CD4-positive, alpha-beta memory T cell (primary cell): Measurements from ENCODE around the gene SCAPER. TPM values are rescaled to one million over a fixed set of nuclear protein-coding genes. Genes with fewer than 3 reads are reported as not detected.

Experiments used
- CTCF ChIA-PET: fragments of 350-600 bp; sonication (Branson Sonifier 250); formaldehyde crosslinking; loops from one replicate; lab custom pipeline; 2021; ENCODE audit warnings: inconsistent platforms; ENCODE audit not compliant: partially characterized antibody; lab: Charles Lee
- POLR2A ChIA-PET: fragments of 350-600 bp; sonication (Branson Sonifier 250); formaldehyde crosslinking; loops from one replicate; lab custom pipeline; 2021; ENCODE audit not compliant: partially characterized antibody; lab: Charles Lee
- DNase-seq, 5 donors: peaks; one replicate each; pipeline versions ENCODE4 v3.0.0 to v3.0.0-alpha.2; 2020 to 2022; ENCODE audit warnings: mixed read lengths in 1 of 5
- H3K27ac ChIP-seq: one replicate; pipeline ENCODE4 v1.7.0; 2013; ENCODE audit warnings: low read depth, low read length
- H3K27me3 ChIP-seq: 2 replicates; pipeline ENCODE4 v1.7.0; 2013; ENCODE audit warnings: mild to moderate bottlenecking, low read length, moderate library complexity; ENCODE audit not compliant: insufficient read depth
- H3K36me3 ChIP-seq: 2 replicates; pipeline ENCODE4 v1.7.0; 2013; ENCODE audit warnings: mild to moderate bottlenecking, low read length, moderate library complexity; ENCODE audit not compliant: insufficient read depth
- H3K4me1 ChIP-seq: 2 replicates; pipeline ENCODE4 v1.7.0; 2013; ENCODE audit warnings: mild to moderate bottlenecking, low read length, moderate library complexity; ENCODE audit not compliant: insufficient read depth
- H3K4me3 ChIP-seq, 2 donors: one replicate each; pipeline ENCODE4 v1.7.0; 2013; ENCODE audit warnings: low read length in 2 of 2, mild to moderate bottlenecking in 1 of 2
- H3K9me3 ChIP-seq, 2 donors: one replicate each; pipeline ENCODE4 v1.7.0; 2013; ENCODE audit warnings: low read length in 2 of 2, control low read depth in 1 of 2; ENCODE audit not compliant: control insufficient read depth in 1 of 2
- H3K27ac Mint-ChIP-seq, 7 donors: one replicate each; pipeline ENCODE4 v1.8.0; 2020 to 2021; ENCODE audit warnings: mixed read lengths in 7 of 7, mild to moderate bottlenecking in 6 of 7, inconsistent platforms in 3 of 7, moderate library complexity in 3 of 7
- H3K27me3 Mint-ChIP-seq, 2 donors: one replicate each; pipeline ENCODE4 v1.8.0; 2020 to 2021; ENCODE audit warnings: mixed read lengths in 2 of 2
- H3K36me3 Mint-ChIP-seq, 2 donors: one replicate each; pipeline ENCODE4 v1.8.0; 2020 to 2021; ENCODE audit warnings: mixed read lengths in 2 of 2, inconsistent platforms in 1 of 2, mild to moderate bottlenecking in 1 of 2
- H3K4me1 Mint-ChIP-seq, 4 donors: one replicate each; pipeline ENCODE4 v1.8.0; 2020 to 2021; ENCODE audit warnings: mixed read lengths in 4 of 4, mild to moderate bottlenecking in 1 of 4
- H3K4me3 Mint-ChIP-seq, 8 donors: one replicate each; pipeline ENCODE4 v1.8.0; 2020 to 2021; ENCODE audit warnings: mixed read lengths in 8 of 8, mild to moderate bottlenecking in 7 of 8, moderate library complexity in 6 of 8, inconsistent platforms in 3 of 8
- H3K9me3 Mint-ChIP-seq, 8 donors: one replicate each; pipeline ENCODE4 v1.8.0; 2020 to 2021; ENCODE audit warnings: mixed read lengths in 8 of 8, mild to moderate bottlenecking in 5 of 8, inconsistent platforms in 3 of 8, moderate library complexity in 1 of 8
- intact Hi-C: fragments of 100-400 bp; cut with micrococcal nuclease; formaldehyde crosslinking; loops from one replicate; pipeline ENCODE4 v1.15.1; 2023
- polyA plus RNA-seq, 2 donors: library from polyadenylated mRNA; unstranded; fragments of 300-500 nt; fragmentation: Illumina TruSeq; gene quantifications; one replicate each; pipeline ENCODE4 v1.2.3, GENCODE V29; 2021
- total RNA-seq, 2 experiments: library from RNA; stranded (reverse); gene quantifications; one replicate each; pipeline ENCODE4 v1.2.3, GENCODE V29; 2021

Gene SCAPER
- total and polyA plus RNA-seq, 4 experiments from 2014 or later, result 7.2 to 41.4 (median 34.3) TPM

GRCh38 chr15:76945494-76946093 is 40.5 kb upstream of the SCAPER start:
- H3K9me3 ChIP-seq, result no peaks in the 10 kb centered on the region
- peaks cover 0 to 6% (median 4%) of the 10 kb centered on the region in 4 donors for H3K4me1 Mint-ChIP-seq
- no peak overlapping the region for H3K4me3 Mint-ChIP-seq
- peaks cover 0 to 2% (median 0%) of the 10 kb centered on the region in 8 donors for H3K9me3 Mint-ChIP-seq
- H3K27me3 ChIP-seq, result no peaks in the 10 kb centered on the region
- no peaks in the 10 kb centered on the region for H3K27me3 Mint-ChIP-seq
- peaks cover 33 to 51% of the 10 kb centered on the region in 2 donors for H3K36me3 Mint-ChIP-seq
- no peak overlapping the region for H3K4me3 ChIP-seq
- H3K36me3 ChIP-seq, result peaks cover 5% of the 10 kb centered on the region
- no peak overlapping the region for H3K27ac ChIP-seq
- ChIA-PET CTCF (no interaction called here), POLR2A (no interaction called here)
- no peaks in the 10 kb centered on the region for H3K4me1 ChIP-seq
- intact Hi-C loops, result no loop called here
- no peak for DNase-seq
- peak overlapping the region in 1 of 7 donors; percentile 9 for H3K27ac Mint-ChIP-seq

- Mint-ChIP-seq H3K9me3 (peaks cover 0 to 2% (median 0%) of the 10 kb centered on the region in 8 donors), H3K27ac (no peak overlapping the region), H3K27me3 (no peaks in the 10 kb centered on the region), H3K36me3 (peaks cover 18 to 39% of the 10 kb centered on the region in 2 donors), H3K4me1 (peaks cover 0 to 6% (median 4%) of the 10 kb centered on the region in 4 donors), H3K4me3 (no peak overlapping the region)
- no peak overlapping the region for H3K27ac ChIP-seq
- no peaks in the 10 kb centered on the region for H3K9me3 ChIP-seq
- H3K27me3 ChIP-seq, result no peaks in the 10 kb centered on the region
- POLR2A ChIA-PET, result interaction anchor here (1.2 kb wide), 1 partner anchor 11 kb away, joined by 7 read pairs; the partner anchor contains the start of gene RCN2
- CTCF ChIA-PET, result interaction anchor here (1.0 to 1.8 kb wide), 2 partner anchors 71 to 601 kb away, joined by 4 read pairs; no protein-coding TSS in a partner anchor
- peaks cover 5% of the 10 kb centered on the region for H3K36me3 ChIP-seq
- DNase-seq, result no peak
- intact Hi-C loops, result no loop called here
- no peak overlapping the region for H3K4me3 ChIP-seq
- no peaks in the 10 kb centered on the region for H3K4me1 ChIP-seq
These were observed 37.2 kb upstream of the SCAPER start for GRCh38 chr15:76942331-76942730.

- H3K27ac ChIP-seq, result no peak overlapping the region
- peaks cover 20 to 37% of the 10 kb centered on the region in 2 donors for H3K36me3 Mint-ChIP-seq
- no peaks in the 10 kb centered on the region for H3K27me3 ChIP-seq
- H3K4me1 ChIP-seq, result no peaks in the 10 kb centered on the region
- DNase-seq, result no peak
- intact Hi-C loops, result no loop called here
- no peak overlapping the region for H3K4me3 Mint-ChIP-seq
- peaks cover 0 to 2% (median 0%) of the 10 kb centered on the region in 8 donors for H3K9me3 Mint-ChIP-seq
- no peaks in the 10 kb centered on the region for H3K9me3 ChIP-seq
- no peak overlapping the region for H3K4me3 ChIP-seq
- peaks cover 0 to 3% (median 2%) of the 10 kb centered on the region in 4 donors for H3K4me1 Mint-ChIP-seq
- CTCF ChIA-PET, result interaction anchor here (0.7 to 1.5 kb wide), 7 partner anchors 9 to 601 kb away, joined by 3 to 5 read pairs (median 4); no protein-coding TSS in a partner anchor
- POLR2A ChIA-PET, result interaction anchor here (0.7 to 1.2 kb wide), 3 partner anchors 10 to 55 kb away, joined by 4 to 7 read pairs (median 4); partner anchors contain the start of genes PSTPIP1 and RCN2
- no peaks in the 10 kb centered on the region for H3K27me3 Mint-ChIP-seq
- H3K36me3 ChIP-seq, result peaks cover 5% of the 10 kb centered on the region
- H3K27ac Mint-ChIP-seq, result no peak overlapping the region
These were observed 36.5 kb upstream of the SCAPER start for GRCh38 chr15:76941636-76942035.

GRCh38 chr15:76939715-76940114 is 34.6 kb upstream of the SCAPER start:
- no peak for DNase-seq
- Histone ChIP-seq H3K4me1 (no peaks in the 10 kb centered on the region), H3K36me3 (peaks cover 5% of the 10 kb centered on the region), H3K4me3 (no peak overlapping the region), H3K27ac (no peak overlapping the region), H3K9me3 (no peaks in the 10 kb centered on the region), H3K27me3 (no peaks in the 10 kb centered on the region)
- no peak overlapping the region for H3K27ac Mint-ChIP-seq
- ChIA-PET CTCF (no interaction called here), POLR2A (no interaction called here)
- no peak overlapping the region for H3K4me3 Mint-ChIP-seq
- peaks cover 23 to 33% of the 10 kb centered on the region in 2 donors for H3K36me3 Mint-ChIP-seq
- H3K9me3 Mint-ChIP-seq, result peaks cover 0 to 2% (median 0%) of the 10 kb centered on the region in 8 donors
- H3K4me1 Mint-ChIP-seq, result peaks cover 5 to 8% (median 6%) of the 10 kb centered on the region in 4 donors
- intact Hi-C loops, result no loop called here
- no peaks in the 10 kb centered on the region for H3K27me3 Mint-ChIP-seq

GRCh38 chr15:76938752-76939151 is 33.6 kb upstream of the SCAPER start:
- Histone ChIP-seq H3K9me3 (no peaks in the 10 kb centered on the region), H3K4me1 (peaks cover under 1% of the 10 kb centered on the region), H3K36me3 (no peaks in the 10 kb centered on the region), H3K27me3 (no peaks in the 10 kb centered on the region), H3K4me3 (no peak overlapping the region), H3K27ac (no peak overlapping the region)
- DNase-seq, result no peak
- H3K4me3 Mint-ChIP-seq, result no peak overlapping the region
- H3K27ac Mint-ChIP-seq, result no peak overlapping the region
- CTCF ChIA-PET, result no interaction called here
- peaks cover 17 to 28% of the 10 kb centered on the region in 2 donors for H3K36me3 Mint-ChIP-seq
- intact Hi-C loops, result no loop called here
- H3K4me1 Mint-ChIP-seq, result peaks cover 5 to 8% (median 7%) of the 10 kb centered on the region in 4 donors
- POLR2A ChIA-PET, result no interaction called here
- no peaks in the 10 kb centered on the region for H3K27me3 Mint-ChIP-seq
- no peaks in the 10 kb centered on the region for H3K9me3 Mint-ChIP-seq

- Histone ChIP-seq H3K27ac (no peak overlapping the region), H3K4me3 (no peak overlapping the region), H3K4me1 (peaks cover 18% of the 10 kb centered on the region), H3K36me3 (no peaks in the 10 kb centered on the region), H3K27me3 (no peaks in the 10 kb centered on the region), H3K9me3 (no peaks in the 10 kb centered on the region)
- Mint-ChIP-seq H3K9me3 (no peaks in the 10 kb centered on the region), H3K27me3 (no peaks in the 10 kb centered on the region), H3K4me1 (peaks cover 15 to 26% (median 21%) of the 10 kb centered on the region in 4 donors), H3K27ac (no peak overlapping the region), H3K36me3 (peaks cover 15 to 27% of the 10 kb centered on the region in 2 donors), H3K4me3 (no peak overlapping the region)
- ChIA-PET POLR2A (no interaction called here), CTCF (no interaction called here)
- no peak for DNase-seq
- intact Hi-C loops, result no loop called here
These were observed 31.5 kb upstream of the SCAPER start for GRCh38 chr15:76936671-76937070.

GRCh38 chr15:76935620-76936019 is 30.5 kb upstream of the SCAPER start:
- Histone ChIP-seq H3K4me3 (no peak overlapping the region), H3K36me3 (no peaks in the 10 kb centered on the region), H3K4me1 (peaks cover 25% of the 10 kb centered on the region), H3K27me3 (no peaks in the 10 kb centered on the region), H3K27ac (no peak overlapping the region), H3K9me3 (no peaks in the 10 kb centered on the region)
- CTCF ChIA-PET, result no interaction called here
- Mint-ChIP-seq H3K4me1 (peaks cover 18 to 33% (median 27%) of the 10 kb centered on the region in 4 donors), H3K36me3 (peaks cover 15 to 25% of the 10 kb centered on the region in 2 donors), H3K27ac (peak overlapping the region in 1 of 7 donors; percentile 29), H3K9me3 (no peaks in the 10 kb centered on the region), H3K4me3 (no peak overlapping the region), H3K27me3 (no peaks in the 10 kb centered on the region)
- POLR2A ChIA-PET, result no interaction called here
- DNase-seq, result no peak
- intact Hi-C loops, result no loop called here
